IMR-90 (cell line): ENCODE results near the gene KCNQ5.

Experiments
- CEBPB ChIP-seq: IDR thresholded peaks from 2 replicates; pipeline ENCODE4 v1.6.1; 2012; ENCODE audit warnings: low read depth, low read length, improper control_type of control experiment
- MXI1 ChIP-seq: IDR thresholded peaks from 2 replicates; pipeline ENCODE4 v1.6.1; 2012; ENCODE audit warnings: low read depth, mild to moderate bottlenecking, low read length, moderate library complexity, borderline replicate concordance
- NFE2L2 ChIP-seq: fragments of 150-350 bp; IDR thresholded peaks from 2 replicates; pipeline ENCODE4 v1.6.1; 2016; ENCODE audit warnings: low read depth, mild to moderate bottlenecking, low read length
- POLR2A ChIP-seq: IDR thresholded peaks from 2 replicates; pipeline ENCODE4 v1.6.1; 2012; ENCODE audit warnings: mild to moderate bottlenecking, low read depth, low read length
- RAD21 ChIP-seq: IDR thresholded peaks from 2 replicates; pipeline ENCODE4 v1.6.1; 2012; ENCODE audit warnings: low read length, improper control_type of control experiment
- SMC3 ChIP-seq: fragments of 150-350 bp; IDR thresholded peaks from 2 replicates; pipeline ENCODE4 v1.6.1; 2016; ENCODE audit warnings: low read depth, mild to moderate bottlenecking, antibody characterized with exemption, low read length, moderate library complexity
- TF ChIP-seq, protein P1 (sequence below): conservative IDR thresholded peaks from 2 replicates; pipeline ENCODE4 v1.5.1; 2012; ENCODE audit warnings: mild to moderate bottlenecking, low read depth, low read length, improper control_type of control experiment
- TF ChIP-seq, protein P2 (sequence below): fragments of 150-350 bp; IDR thresholded peaks from 2 replicates; pipeline ENCODE4 v1.6.1; 2016; ENCODE audit warnings: low read depth, mild to moderate bottlenecking, low read length, moderate library complexity, borderline replicate concordance

DNA sequence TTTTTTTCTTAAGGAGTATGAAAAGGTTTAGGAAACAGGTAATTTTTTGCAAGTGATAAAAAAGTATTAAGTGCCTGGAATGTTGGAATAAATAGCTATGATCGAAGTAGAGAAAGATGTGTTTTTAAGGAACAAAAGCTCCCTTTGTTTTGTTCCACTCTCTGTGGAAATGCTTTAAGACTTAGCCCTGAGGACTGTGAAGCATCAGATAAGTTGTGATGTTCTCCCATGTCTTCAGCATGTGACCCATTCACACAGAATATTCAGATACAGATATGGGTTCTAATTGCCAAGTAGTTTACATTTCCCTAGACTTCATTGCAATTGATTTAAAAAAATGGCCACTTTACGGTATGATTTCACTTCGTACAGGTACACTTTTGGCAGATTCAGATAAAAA, 80.6 kb downstream of the KCNQ5 start:
- TF ChIP-seq MXI1 (no peak), CEBPB (no peak), NFE2L2 (no peak), SMC3 (no peak), RAD21 (no peak), POLR2A (no peak)
- TF ChIP-seq, protein P1, sequence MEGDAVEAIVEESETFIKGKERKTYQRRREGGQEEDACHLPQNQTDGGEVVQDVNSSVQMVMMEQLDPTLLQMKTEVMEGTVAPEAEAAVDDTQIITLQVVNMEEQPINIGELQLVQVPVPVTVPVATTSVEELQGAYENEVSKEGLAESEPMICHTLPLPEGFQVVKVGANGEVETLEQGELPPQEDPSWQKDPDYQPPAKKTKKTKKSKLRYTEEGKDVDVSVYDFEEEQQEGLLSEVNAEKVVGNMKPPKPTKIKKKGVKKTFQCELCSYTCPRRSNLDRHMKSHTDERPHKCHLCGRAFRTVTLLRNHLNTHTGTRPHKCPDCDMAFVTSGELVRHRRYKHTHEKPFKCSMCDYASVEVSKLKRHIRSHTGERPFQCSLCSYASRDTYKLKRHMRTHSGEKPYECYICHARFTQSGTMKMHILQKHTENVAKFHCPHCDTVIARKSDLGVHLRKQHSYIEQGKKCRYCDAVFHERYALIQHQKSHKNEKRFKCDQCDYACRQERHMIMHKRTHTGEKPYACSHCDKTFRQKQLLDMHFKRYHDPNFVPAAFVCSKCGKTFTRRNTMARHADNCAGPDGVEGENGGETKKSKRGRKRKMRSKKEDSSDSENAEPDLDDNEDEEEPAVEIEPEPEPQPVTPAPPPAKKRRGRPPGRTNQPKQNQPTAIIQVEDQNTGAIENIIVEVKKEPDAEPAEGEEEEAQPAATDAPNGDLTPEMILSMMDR, result no peak
- TF ChIP-seq, protein P2, sequence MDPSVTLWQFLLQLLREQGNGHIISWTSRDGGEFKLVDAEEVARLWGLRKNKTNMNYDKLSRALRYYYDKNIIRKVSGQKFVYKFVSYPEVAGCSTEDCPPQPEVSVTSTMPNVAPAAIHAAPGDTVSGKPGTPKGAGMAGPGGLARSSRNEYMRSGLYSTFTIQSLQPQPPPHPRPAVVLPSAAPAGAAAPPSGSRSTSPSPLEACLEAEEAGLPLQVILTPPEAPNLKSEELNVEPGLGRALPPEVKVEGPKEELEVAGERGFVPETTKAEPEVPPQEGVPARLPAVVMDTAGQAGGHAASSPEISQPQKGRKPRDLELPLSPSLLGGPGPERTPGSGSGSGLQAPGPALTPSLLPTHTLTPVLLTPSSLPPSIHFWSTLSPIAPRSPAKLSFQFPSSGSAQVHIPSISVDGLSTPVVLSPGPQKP, result no peak
